ENCODE measurements around the gene ROPN1L. TPM values are rescaled to one million over a fixed set of nuclear protein-coding genes. Genes with fewer than 3 reads are reported as not detected.

Gene ROPN1L
- total and polyA plus RNA-seq, 2 of the 13 experiments (the other 11 are each of a cell fraction or from before 2014, with no cell fraction given): not detected

DNA sequence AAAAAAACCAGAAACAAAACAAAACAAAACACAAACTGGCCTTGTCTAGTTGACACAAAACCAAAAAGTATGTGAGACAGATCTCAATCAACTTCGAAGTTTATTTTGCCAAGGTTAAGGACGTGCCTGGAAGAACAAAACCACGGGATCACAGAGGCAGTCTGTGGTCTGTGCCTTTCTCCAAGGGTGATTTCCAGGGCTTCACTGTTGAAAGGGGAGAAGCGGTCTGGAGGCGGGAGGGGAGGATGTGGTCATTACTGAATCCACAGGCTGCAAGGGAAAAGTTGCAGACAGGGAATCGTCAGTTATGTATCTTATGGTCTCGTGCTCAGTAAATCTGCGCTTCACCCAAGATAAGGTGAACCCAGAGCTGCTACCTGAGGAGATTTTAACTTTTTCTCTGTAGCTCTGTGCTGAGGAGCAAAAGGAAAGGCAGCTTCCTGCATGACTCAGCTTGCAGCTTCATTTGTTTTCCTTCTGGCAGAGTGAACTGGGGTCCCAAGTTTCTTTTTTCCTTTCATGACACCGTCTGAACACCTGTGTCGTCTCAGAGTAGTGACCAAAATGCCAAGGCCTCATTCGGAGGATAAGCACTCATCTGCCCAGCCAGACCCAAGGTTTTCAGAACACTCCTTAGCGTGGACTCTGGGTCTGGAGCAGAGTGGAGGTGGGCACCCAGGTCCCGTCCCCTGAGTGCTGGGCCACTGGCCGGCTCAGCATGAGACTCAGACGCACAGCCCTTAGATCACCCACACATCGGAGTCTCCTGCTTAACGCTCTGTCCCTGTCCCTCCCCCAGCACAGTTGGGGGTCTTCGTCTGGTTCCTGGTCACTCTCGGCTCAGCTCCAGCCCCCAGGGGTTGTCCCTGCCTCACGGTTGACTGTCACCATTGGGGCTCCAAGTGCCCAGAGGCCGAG is 25.9 kb downstream of the ROPN1L start (continued):
- no peak for TF ChIP-seq NFYC (CRISPR knock-in tag; IDR thresholded peaks at IDR 0.05)
- no peak for TF ChIP-seq TGIF2 (CRISPR knock-in tag; IDR thresholded peaks at IDR 0.05)

DNA sequence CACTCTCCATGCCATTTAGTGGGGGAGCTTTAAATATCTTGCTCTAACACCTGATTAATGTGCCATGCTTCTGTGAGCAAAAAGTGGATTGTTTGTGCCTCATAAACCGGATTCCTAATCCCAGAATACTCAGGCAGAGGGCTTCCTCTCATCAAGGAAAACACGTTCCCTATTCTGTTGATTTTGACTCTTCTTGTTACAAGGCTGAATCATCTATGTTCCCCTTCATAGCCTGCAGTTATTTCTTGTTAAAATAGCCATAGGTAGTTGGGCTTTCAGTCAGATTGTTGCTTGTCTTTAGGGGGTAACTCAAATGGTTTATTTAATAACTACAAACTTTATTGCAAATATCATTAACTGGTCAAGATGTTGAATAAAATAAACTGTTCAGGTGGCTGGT is 26.6 kb downstream of the ROPN1L start:
- Histone ChIP-seq H3K27me3 (ENCODE audit: control insufficient read depth in 1 of 2, insufficient read depth in 2 of 2, low read length in 2 of 2) (peaks cover 1 to 55% of the 10 kb centered on the region in 2 experiments; a peak in 2 of 5 replicates), H3K4me3 (replicated peaks in 1 of 3; ENCODE audit: insufficient read depth in 1 of 3, low read depth in 2 of 3, low read length in 3 of 3) (no peak overlapping the region), H3K4me2 (ENCODE audit: low read depth, low read length) (no peak overlapping the region), H2AFZ (ENCODE audit: low read length) (no peak overlapping the region), H3K4me1 (ENCODE audit: insufficient read depth, low read length) (peaks cover 10% of the 10 kb centered on the region), H3K9me3 (ENCODE audit: low read length) (no peaks in the 10 kb centered on the region), H3K79me2 (ENCODE audit: insufficient read depth, low read length) (no peaks in the 10 kb centered on the region), H4K20me1 (ENCODE audit: insufficient read depth, low read length) (no peaks in the 10 kb centered on the region), H3K36me3 (replicated peaks in 1 of 2; ENCODE audit: control insufficient read depth in 1 of 2, insufficient read depth in 2 of 2, low read length in 2 of 2) (no peaks in the 10 kb centered on the region), H3K9ac (ENCODE audit: insufficient read depth, low read depth, low read length) (no peak overlapping the region), H3K27ac (ENCODE audit: extremely low read length, insufficient read depth, low read length) (no peak overlapping the region)
- FAIRE-seq (no peak), ATAC-seq (no peak), DNase-seq (ENCODE audit: low spot score) (no peak)
- in situ Hi-C loops (cut with HindIII; ENCODE audit: extremely low pct_ligation_motif_present, low pct_unique_long_range_greater_than_20kb): no loop called here
- TF ChIP-seq ZNF235 (CRISPR knock-in tag; IDR thresholded peaks at IDR 0.05; ENCODE audit: borderline replicate concordance) (no peak), ZNF138 (CRISPR knock-in tag; IDR thresholded peaks at IDR 0.05; ENCODE audit: low read depth) (no peak), REL (CRISPR knock-in tag; conservative IDR thresholded peaks at IDR 0.05) (no peak), PLSCR1 (CRISPR knock-in tag; IDR thresholded peaks at IDR 0.05; ENCODE audit: borderline replicate concordance) (no peak), SSRP1 (CRISPR knock-in tag; IDR thresholded peaks at IDR 0.05) (no peak), ZNF333 (CRISPR knock-in tag; IDR thresholded peaks at IDR 0.05; ENCODE audit: borderline replicate concordance) (no peak), ONECUT2 (CRISPR knock-in tag; IDR thresholded peaks at IDR 0.05) (no peak), HMG20A (CRISPR knock-in tag; IDR thresholded peaks at IDR 0.05; ENCODE audit: borderline replicate concordance) (no peak), NCOR1 (IDR thresholded peaks at IDR 0.05; ENCODE audit: borderline replicate concordance, low read length) (no peak), ZNF546 (CRISPR knock-in tag; conservative IDR thresholded peaks at IDR 0.05) (no peak), KLF15 (CRISPR knock-in tag; IDR thresholded peaks at IDR 0.05; ENCODE audit: borderline replicate concordance) (no peak), MAFK (conservative IDR thresholded peaks at IDR 0.05 in 1 of 2, IDR thresholded peaks at IDR 0.05 in 1 of 2; ENCODE audit: low read length in 2 of 2) (no peak), ZNF30 (CRISPR knock-in tag; IDR thresholded peaks at IDR 0.05) (no peak), ZNF549 (CRISPR knock-in tag; IDR thresholded peaks at IDR 0.05) (no peak), ZBTB7A (CRISPR knock-in tag; IDR thresholded peaks at IDR 0.05) (no peak), ZNF225 (CRISPR knock-in tag; IDR thresholded peaks at IDR 0.05) (no peak), SP2 (CRISPR knock-in tag; IDR thresholded peaks at IDR 0.05) (no peak)
- TF ChIP-seq, protein P1, sequence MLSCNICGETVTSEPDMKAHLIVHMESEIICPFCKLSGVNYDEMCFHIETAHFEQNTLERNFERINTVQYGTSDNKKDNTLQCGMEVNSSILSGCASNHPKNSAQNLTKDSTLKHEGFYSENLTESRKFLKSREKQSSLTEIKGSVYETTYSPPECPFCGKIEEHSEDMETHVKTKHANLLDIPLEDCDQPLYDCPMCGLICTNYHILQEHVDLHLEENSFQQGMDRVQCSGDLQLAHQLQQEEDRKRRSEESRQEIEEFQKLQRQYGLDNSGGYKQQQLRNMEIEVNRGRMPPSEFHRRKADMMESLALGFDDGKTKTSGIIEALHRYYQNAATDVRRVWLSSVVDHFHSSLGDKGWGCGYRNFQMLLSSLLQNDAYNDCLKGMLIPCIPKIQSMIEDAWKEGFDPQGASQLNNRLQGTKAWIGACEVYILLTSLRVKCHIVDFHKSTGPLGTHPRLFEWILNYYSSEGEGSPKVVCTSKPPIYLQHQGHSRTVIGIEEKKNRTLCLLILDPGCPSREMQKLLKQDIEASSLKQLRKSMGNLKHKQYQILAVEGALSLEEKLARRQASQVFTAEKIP (CRISPR knock-in tag; IDR thresholded peaks at IDR 0.05; ENCODE audit: borderline replicate concordance): no peak
- TF ChIP-seq, protein P2, sequence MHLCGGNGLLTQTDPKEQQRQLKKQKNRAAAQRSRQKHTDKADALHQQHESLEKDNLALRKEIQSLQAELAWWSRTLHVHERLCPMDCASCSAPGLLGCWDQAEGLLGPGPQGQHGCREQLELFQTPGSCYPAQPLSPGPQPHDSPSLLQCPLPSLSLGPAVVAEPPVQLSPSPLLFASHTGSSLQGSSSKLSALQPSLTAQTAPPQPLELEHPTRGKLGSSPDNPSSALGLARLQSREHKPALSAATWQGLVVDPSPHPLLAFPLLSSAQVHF (CRISPR knock-in tag; IDR thresholded peaks at IDR 0.05): no peak
- CTCF ChIA-PET (ENCODE audit: low intra/inter-chr PET ratio, low total read pairs): no interaction called here
- no TSS peak for BruUV-seq (replicated peaks)
- intact Hi-C loops (cut with micrococcal nuclease; ENCODE audit: unreplicated experiment): no loop called here
- WGBS (ENCODE audit: low lambda C conversion rate): 18% methylated on average over 2 of the region's 2 CpGs
- POLR2A ChIA-PET: no interaction called here
